ENCODE data around the gene FUT3.

The FUT3 gene

DNA sequence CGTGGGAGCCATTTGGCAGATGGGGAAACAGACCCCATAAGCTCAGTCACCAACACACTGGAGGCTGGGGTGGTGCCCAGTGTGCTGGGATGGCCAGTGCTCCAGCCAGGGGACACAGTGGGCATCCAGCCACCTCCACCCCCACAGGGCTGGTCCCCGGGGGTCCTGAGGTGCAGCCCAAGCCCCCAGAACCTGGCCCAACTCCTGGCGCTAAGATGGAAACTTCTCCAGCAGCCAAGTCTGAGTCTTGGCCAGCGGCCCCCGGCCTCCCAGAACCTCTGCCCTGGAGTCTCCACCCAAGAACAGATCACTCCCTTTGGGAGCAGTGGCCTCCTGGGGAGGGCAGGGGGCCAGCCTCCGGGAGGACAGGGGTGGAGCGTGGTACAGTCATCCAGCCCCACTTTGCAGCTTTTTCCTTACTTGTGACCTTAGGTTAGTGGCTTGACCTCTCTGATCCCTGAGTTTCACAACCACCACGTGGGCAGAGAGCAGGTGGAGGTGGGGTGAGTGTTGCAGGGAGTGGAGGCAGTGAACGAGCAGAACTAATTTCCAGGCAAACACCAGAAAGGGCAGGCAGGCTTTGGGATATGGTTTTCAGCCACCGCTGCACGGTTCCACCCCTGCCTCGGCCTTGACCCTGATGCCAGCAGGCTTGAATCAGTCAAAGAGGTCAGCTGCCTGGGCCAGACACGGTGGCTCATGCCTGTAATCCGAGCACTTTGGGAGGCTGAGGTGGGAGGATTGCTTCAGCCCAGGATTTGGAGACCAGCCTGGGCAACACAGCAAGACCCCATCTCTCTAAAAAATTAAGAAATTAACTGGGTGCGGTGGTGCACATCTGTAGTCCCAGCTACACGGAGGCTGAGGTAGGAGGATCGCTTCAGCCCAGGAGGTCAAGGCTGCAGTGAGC lies 50.6 kb downstream of the FUT3 start:
- DNase-seq (ENCODE audit: low read depth), result no peak

GRCh38 chr19:5799247-5800241 lies 51.7 kb downstream of the FUT3 start:
- DNase-seq (ENCODE audit: low read depth), result no peak

DNA sequence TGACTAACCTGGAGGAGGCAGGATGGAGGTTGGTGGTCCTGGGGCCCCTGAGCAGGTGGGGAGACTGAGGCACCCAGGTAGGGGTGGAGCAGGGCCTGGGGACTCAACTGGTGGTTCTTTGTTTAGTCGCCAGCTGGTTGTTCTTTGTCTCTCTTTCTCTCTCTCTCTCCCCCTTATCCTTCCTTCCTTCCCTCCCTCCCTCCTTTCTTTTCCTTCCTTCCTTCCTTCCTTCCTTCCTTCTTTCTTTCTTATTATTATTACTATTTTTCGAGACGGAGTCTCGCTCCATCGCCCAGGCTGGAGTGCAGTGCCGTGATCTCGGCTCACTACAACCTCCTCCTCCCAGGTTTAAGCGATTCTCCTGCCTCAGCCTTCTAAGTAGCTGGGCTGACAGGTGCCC lies 53.0 kb downstream of the FUT3 start:
- no peak for DNase-seq (ENCODE audit: low read depth)

DNA sequence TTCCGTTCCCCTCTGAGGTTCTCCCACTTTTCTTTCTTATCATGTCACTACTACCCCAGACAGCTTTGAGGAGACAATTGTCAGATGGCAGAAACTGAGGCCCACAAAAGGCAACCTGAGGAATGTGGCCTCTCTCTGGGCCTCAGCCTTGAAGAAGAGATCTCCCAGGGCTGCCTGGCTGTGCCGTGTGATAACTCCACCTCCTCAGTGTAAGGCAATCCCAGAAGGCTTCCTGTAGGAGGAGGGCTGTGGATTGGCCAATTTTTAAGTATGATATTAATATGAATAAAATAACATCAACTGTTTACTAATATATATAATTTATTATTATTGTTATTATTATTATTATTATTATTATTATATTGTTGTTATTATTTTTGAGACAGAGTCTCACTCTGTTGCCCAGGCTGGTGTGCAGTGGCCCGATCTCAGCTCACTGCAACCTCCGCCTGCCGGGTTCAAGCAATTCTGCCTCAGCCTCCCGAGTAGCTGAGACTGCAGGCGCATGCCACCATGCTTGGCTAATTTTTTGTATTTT lies 55.8 kb downstream of the FUT3 start:
- DNase-seq (ENCODE audit: low read depth), result no peak

DNA sequence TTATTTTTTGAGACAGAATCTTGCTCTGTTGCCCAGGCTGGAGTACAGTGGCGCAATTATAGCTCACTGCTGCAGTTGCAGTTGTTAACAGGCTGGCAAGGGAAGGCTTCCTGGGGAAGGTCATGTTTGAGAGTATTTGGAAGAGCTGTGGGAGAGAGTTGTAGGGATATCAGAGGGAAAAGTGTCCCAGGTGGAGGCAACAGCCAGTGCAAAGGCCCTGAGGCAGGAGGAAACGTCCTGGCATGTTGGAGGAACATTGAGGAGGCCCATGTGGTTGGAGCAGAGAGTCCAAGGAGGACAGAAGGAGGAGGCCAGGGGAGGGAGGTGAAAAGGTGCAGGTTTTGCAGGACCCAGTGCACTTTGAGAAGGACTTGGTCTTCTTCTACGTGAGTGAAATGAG lies 58.1 kb downstream of the FUT3 start:
- no peak for DNase-seq (ENCODE audit: low read depth)

Measured in stromal cell of bone marrow (primary cell).